ENCODE measurements around the gene STARD3.

- TF ChIP-seq CTCF (IDR thresholded peaks at IDR 0.05; ENCODE audit: low read length), result no peak
- no peak for TF ChIP-seq EZH2 (IDR thresholded peaks at IDR 0.05; ENCODE audit: borderline replicate concordance, low read length)
Observed at GRCh38 chr17:39700148-39700987, 63.4 kb downstream of the STARD3 start.
